Breast epithelium (tissue), 3 donors: ENCODE results near the gene ACVR1B.

ENCODE experiments used
- CTCF ChIP-seq, 3 donors: fragments of 450-650 bp; IDR thresholded peaks; one replicate each; pipeline ENCODE4 v1.5.1; 2016 to 2017; ENCODE audit warnings: antibody characterized with exemption in 3 of 3, mild to moderate bottlenecking in 3 of 3, moderate library complexity in 3 of 3
- POLR2A ChIP-seq: fragments of 450-650 bp; IDR thresholded peaks from one replicate; pipeline ENCODE4 v1.6.1; 2016; ENCODE audit warnings: antibody characterized with exemption, mild to moderate bottlenecking, moderate library complexity
- POLR2AphosphoS5 ChIP-seq, 3 donors: sonication (generic); formaldehyde crosslinking; IDR thresholded peaks; one replicate each; pipeline ENCODE4 v1.6.1; 2017; ENCODE audit warnings: antibody characterized with exemption in 3 of 3

GRCh38 chr12:51925346-51926063 lies 26.0 kb upstream of the ACVR1B start:
- TF ChIP-seq POLR2AphosphoS5 (IDR thresholded peaks at IDR 0.05) (no peak), POLR2A (no peak), CTCF (IDR thresholded peaks at IDR 0.05) (no peak)
